Measurements from ENCODE around the gene SMIM35.

DNA sequence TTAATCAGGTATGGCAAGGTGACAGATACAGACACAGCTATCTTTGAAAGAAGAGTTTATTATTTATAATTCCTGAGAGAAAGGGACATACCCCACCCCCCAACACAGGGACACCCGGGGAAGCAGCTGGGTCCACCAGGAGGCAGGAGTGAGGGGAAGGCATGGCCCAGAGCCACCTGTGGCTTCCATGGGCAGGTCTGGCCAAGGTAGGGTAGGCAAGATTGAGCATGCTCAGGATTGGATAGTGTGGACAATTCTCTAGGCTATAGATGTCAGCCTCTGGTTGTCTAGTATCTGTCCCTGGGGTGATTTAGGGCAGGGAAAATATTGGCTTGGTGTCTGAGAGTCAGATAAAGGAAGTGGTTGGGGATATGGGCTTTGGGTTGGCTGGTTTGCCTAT lies 27.5 kb upstream of the SMIM35 start:
- TF ChIP-seq, protein P1, sequence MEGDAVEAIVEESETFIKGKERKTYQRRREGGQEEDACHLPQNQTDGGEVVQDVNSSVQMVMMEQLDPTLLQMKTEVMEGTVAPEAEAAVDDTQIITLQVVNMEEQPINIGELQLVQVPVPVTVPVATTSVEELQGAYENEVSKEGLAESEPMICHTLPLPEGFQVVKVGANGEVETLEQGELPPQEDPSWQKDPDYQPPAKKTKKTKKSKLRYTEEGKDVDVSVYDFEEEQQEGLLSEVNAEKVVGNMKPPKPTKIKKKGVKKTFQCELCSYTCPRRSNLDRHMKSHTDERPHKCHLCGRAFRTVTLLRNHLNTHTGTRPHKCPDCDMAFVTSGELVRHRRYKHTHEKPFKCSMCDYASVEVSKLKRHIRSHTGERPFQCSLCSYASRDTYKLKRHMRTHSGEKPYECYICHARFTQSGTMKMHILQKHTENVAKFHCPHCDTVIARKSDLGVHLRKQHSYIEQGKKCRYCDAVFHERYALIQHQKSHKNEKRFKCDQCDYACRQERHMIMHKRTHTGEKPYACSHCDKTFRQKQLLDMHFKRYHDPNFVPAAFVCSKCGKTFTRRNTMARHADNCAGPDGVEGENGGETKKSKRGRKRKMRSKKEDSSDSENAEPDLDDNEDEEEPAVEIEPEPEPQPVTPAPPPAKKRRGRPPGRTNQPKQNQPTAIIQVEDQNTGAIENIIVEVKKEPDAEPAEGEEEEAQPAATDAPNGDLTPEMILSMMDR (conservative IDR thresholded peaks at IDR 0.05 in 1 of 2, IDR thresholded peaks at IDR 0.05 in 1 of 2; ENCODE audit: low read depth in 1 of 2, low read length in 2 of 2) = no peak
- TF ChIP-seq EZH2 (IDR thresholded peaks at IDR 0.05; ENCODE audit: low read length, missing control alignments) = no peak
